Thoracic aorta (tissue), 2 donors: Measurements from ENCODE around the gene ANKRD27. TPM values are rescaled to one million over a fixed set of nuclear protein-coding genes. Genes with fewer than 3 reads are reported as not detected.

ENCODE experiments used
- ATAC-seq: fragments of 150-250 bp; one replicate; pipeline ENCODE4 v1.8.0; 2017; ENCODE audit warnings: low read depth; ENCODE audit not compliant: insufficient number of reproducible peaks, low FRiP score
- DNase-seq: peaks from one replicate; pipeline ENCODE4 v3.0.0-alpha.2; 2020; ENCODE audit warnings: low spot score
- H3K27ac ChIP-seq, 2 donors: fragments of 200-600 bp; sonication (generic); 1 replicate in 1 of 2; 2 replicates in 1 of 2; pipeline ENCODE4 v1.5.1; 2016; ENCODE audit warnings: mild to moderate bottlenecking in 2 of 2, moderate library complexity in 2 of 2
- H3K27me3 ChIP-seq: fragments of 200-600 bp; sonication (generic); replicated peaks from 2 replicates; pipeline ENCODE4 v1.6.0; 2016; ENCODE audit warnings: mild to moderate bottlenecking; ENCODE audit not compliant: insufficient read depth
- H3K36me3 ChIP-seq: fragments of 200-600 bp; sonication (generic); one replicate; pipeline ENCODE4 v1.5.1; 2016
- H3K4me1 ChIP-seq, 2 donors: fragments of 200-600 bp; sonication (generic); 1 replicate in 1 of 2; 2 replicates in 1 of 2; pipeline versions ENCODE4 v1.5.1 to v1.6.0; 2016; ENCODE audit warnings: low read depth in 2 of 2, mild to moderate bottlenecking in 1 of 2; ENCODE audit not compliant: control insufficient read depth in 1 of 2
- H3K4me3 ChIP-seq: fragments of 200-600 bp; sonication (generic); 2 replicates; pipeline ENCODE4 v1.5.1; 2016; ENCODE audit warnings: mild to moderate bottlenecking
- H3K9me3 ChIP-seq: fragments of 200-600 bp; sonication (generic); 2 replicates; pipeline ENCODE4 v1.5.1; 2016
- total RNA-seq, 2 donors: library from RNA; depleted of rRNA; stranded (reverse); fragments of >200 nt; gene quantifications; one replicate each; pipeline versions ENCODE4 v1.1.0 to v1.2.3, GENCODE V29; 2016
- TF ChIP-seq, protein P1 (sequence below): fragments of 200-600 bp; sonication (generic); IDR thresholded peaks from one replicate; pipeline ENCODE4 v1.5.1; 2019; ENCODE audit warnings: antibody characterized with exemption

The ANKRD27 gene
- total RNA-seq, 2 donors from 2014 or later, result 26.8 to 33.8 TPM

DNA sequence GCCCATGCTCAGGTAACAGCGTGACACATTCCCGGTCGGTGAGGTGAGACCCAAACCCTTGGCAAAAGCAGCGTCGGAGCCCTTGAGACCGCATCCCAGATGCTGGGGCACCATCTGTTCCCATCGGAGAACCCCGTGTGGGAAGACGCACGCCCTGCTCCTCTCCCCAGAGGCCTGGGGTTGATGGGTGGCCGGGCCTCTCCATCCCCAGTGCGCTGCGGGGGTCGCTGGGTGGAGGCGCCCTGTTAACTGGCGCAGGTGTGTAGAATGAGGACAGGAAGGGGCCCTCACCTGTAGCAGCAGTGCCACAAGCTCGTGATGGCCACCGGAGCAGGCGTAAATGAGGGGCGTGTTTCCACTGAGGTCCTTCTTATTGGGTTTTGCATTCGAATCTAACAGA, 69.4 kb downstream of the ANKRD27 start:
- Histone ChIP-seq H3K9me3 (no peaks in the 10 kb centered on the region), H3K36me3 (peaks cover 33% of the 10 kb centered on the region), H3K4me3 (no peak overlapping the region), H3K27me3 (no peaks in the 10 kb centered on the region), H3K4me1 (no peaks in the 10 kb centered on the region), H3K27ac (no peak overlapping the region)
- TF ChIP-seq, protein P1, sequence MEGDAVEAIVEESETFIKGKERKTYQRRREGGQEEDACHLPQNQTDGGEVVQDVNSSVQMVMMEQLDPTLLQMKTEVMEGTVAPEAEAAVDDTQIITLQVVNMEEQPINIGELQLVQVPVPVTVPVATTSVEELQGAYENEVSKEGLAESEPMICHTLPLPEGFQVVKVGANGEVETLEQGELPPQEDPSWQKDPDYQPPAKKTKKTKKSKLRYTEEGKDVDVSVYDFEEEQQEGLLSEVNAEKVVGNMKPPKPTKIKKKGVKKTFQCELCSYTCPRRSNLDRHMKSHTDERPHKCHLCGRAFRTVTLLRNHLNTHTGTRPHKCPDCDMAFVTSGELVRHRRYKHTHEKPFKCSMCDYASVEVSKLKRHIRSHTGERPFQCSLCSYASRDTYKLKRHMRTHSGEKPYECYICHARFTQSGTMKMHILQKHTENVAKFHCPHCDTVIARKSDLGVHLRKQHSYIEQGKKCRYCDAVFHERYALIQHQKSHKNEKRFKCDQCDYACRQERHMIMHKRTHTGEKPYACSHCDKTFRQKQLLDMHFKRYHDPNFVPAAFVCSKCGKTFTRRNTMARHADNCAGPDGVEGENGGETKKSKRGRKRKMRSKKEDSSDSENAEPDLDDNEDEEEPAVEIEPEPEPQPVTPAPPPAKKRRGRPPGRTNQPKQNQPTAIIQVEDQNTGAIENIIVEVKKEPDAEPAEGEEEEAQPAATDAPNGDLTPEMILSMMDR, result no peak
- ATAC-seq (no peak), DNase-seq (no peak)

DNA sequence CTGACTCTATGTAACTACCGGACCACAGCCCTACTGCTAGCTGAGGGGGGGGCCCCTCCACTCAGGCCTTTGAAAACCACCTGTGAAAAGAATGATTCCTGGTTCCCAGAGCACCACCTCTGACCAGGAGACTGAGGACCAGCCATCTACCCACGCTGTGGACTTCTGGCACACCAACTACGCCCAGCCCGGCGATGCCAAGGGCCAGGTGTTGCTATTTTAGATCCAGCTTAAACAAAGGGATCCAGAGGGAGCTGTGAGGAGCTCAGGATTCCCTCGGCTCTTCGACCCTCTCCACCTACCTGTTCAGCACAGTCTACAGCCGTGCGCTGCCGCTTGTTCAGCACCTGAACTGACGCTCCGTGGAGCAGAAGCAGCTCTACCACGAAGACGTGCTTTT, 71.0 kb downstream of the ANKRD27 start:
- Histone ChIP-seq H3K27ac (no peak overlapping the region), H3K36me3 (peaks cover 32% of the 10 kb centered on the region), H3K4me3 (no peak overlapping the region), H3K9me3 (no peaks in the 10 kb centered on the region), H3K4me1 (no peaks in the 10 kb centered on the region), H3K27me3 (no peaks in the 10 kb centered on the region)
- no peak for ATAC-seq
- TF ChIP-seq, protein P1, result no peak
- no peak for DNase-seq

DNA sequence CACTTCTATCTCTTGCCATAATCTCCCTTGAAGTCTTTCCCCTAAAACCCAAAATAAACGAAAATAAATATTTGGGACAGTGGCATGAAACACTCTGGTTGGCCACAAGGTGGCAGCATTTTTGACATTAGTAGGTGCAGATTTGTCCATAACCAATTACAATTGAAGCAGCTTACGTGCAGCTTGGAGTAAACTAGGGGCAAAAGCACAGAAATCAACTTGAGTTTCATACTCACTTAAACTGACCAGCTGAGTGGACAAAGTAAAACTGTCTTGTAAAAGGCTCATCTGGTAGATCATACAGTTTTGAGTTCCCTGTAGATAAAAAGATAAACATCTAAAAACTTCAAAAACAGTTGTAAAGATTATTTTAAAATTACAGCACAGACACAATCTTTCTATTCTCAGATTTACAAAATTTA, 75.2 kb downstream of the ANKRD27 start:
- DNase-seq (no peak), ATAC-seq (no peak)
- no peaks in the 10 kb centered on the region for H3K4me1 ChIP-seq
- TF ChIP-seq, protein P1, result peak; percentile 79
- H3K36me3 ChIP-seq, result peaks cover 45% of the 10 kb centered on the region
- H3K9me3 ChIP-seq, result no peaks in the 10 kb centered on the region
- H3K4me3 ChIP-seq, result no peak overlapping the region
- H3K27me3 ChIP-seq, result no peaks in the 10 kb centered on the region
- H3K27ac ChIP-seq, result no peak overlapping the region

DNA sequence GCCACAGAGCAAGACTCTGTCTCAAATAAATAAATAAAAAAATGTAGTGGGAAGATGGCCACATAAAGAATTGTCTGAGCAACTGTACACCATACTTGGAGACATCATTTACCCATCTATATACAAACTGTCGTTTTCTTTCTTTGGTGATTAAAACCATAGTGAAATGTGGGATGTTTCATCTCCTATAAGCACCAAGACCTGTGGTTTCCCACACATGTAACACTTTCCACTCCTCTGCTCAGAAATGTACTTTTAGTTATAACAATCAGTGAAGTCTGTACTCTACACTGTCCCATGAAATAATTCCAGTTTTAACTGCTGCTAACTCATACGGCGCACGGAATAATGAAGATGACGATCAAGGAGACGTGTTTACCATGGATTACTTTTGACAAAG, 75.7 kb downstream of the ANKRD27 start:
- Histone ChIP-seq H3K4me3 (no peak overlapping the region), H3K36me3 (peaks cover 48% of the 10 kb centered on the region), H3K27ac (no peak overlapping the region), H3K4me1 (no peaks in the 10 kb centered on the region), H3K27me3 (no peaks in the 10 kb centered on the region), H3K9me3 (no peaks in the 10 kb centered on the region)
- ATAC-seq, result no peak
- no peak for DNase-seq
- TF ChIP-seq, protein P1, result no peak

DNA sequence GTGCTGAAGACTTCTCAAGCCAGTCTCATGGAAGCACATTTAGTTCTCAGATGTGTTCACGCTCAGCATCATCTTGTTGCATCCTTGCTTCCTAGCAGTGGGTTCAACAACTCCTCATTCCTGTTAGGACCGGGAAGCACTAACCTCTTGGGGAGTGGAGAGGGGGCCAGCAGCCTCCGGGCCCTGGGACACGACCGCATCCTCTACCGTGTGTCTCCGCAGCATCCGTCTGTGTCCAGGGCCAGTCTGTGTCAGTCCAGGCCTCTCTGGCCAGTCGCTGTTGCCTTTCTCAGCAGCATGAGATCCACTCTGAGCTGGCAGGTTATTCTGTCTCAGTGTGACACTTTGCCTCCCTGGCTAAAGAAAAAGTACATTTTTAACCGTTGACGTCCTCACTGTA, 77.0 kb downstream of the ANKRD27 start:
- no peak for DNase-seq
- Histone ChIP-seq H3K4me3 (no peak overlapping the region), H3K4me1 (no peaks in the 10 kb centered on the region), H3K9me3 (no peaks in the 10 kb centered on the region), H3K27ac (no peak overlapping the region), H3K36me3 (peaks cover 43% of the 10 kb centered on the region), H3K27me3 (no peaks in the 10 kb centered on the region)
- TF ChIP-seq, protein P1, result no peak
- ATAC-seq, result no peak
